ENCODE measurements around the gene METTL6.

DNA sequence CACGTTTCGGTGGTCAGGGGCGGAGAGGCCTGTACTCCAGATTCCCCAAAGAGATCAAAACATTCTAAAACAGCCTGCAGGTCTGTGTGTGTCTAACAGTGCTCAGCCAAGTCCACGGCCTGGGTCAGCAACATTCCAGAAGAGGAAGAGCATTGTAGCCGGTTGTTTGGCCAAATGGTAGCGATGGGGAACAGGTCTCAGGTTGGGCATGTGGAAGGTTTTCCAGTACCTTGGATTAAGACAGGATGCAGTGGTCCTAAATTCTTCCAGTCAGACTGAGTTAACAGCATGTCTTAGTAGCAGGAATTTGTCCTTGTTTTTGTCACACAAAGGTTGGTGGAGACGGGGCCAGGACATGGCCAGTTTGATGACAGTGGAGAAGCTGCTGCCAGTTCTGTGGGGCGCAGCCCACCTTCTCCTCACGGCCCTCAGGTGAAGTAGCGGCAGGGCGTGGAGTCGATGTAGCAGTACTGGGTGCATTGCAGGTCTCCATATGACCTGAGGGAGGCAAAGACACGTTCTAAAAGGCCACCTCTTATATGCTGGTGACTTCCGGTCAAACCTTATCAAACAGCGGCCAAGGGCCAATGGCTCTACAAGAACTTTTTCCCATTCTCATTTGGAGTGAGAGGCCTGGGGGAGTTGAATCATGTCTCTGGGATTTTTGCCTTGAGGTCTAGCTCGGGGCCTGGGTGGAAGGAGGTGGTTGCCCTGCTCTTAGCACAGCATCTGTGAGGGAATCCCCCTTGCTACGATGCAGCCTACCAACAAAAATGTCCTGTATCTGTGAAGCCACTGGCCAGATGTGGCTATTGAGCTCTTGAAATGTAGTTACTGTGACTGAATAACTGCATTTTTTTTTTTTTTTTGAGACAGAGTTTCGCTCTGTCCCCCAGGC lies 24.1 kb upstream of the METTL6 start:
- TF ChIP-seq CTCF (conservative IDR thresholded peaks at IDR 0.05 in 1 of 2, IDR thresholded peaks at IDR 0.05 in 1 of 2; ENCODE audit: low read depth in 1 of 2, low read length in 2 of 2) (no peak), EZH2 (IDR thresholded peaks at IDR 0.05; ENCODE audit: low read length, missing control alignments) (no peak)
